ENCODE data around the gene HNRNPM. TPM values are rescaled to one million over a fixed set of nuclear protein-coding genes. Genes with fewer than 3 reads are reported as not detected.

The HNRNPM gene
- total and polyA plus RNA-seq, 9 donors: 88.2 to 285 (median 180) TPM

DNA sequence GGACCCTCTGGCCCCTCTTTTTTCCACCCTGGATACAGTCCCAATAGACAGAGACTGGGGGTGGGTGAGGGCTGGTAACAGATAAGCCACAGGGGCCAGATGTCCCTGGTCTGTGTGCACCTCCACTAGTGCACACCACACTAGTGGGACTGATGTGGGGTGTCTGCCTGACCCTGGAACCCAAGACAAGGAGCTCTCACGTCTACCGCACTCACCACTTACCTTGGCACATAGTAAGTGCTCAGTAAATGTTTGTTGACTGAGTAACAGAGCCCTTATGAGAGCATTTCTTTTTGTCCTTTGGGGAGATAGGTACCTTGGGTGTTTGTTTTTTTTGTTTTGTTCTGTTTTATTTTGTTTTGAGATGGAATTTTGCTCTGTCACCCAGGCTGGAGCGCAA lies 92.3 kb downstream of the HNRNPM start:
- WGBS, 3 donors: 78 to 91% (median 81%) methylated on average over 3 of the region's 3 CpGs
- Histone ChIP-seq H3K27me3 (no peaks in the 10 kb centered on the region), H3K9me3 (no peaks in the 10 kb centered on the region), H3K27ac (no peak overlapping the region), H3K4me3 (no peak overlapping the region), H3K36me3 (no peaks in the 10 kb centered on the region), H3K4me1 (ENCODE audit: insufficient read depth) (no peaks in the 10 kb centered on the region)
- DNase-seq: no peak
- intact Hi-C loops (cut with DNase I): no loop called here
- TF ChIP-seq, protein P1, sequence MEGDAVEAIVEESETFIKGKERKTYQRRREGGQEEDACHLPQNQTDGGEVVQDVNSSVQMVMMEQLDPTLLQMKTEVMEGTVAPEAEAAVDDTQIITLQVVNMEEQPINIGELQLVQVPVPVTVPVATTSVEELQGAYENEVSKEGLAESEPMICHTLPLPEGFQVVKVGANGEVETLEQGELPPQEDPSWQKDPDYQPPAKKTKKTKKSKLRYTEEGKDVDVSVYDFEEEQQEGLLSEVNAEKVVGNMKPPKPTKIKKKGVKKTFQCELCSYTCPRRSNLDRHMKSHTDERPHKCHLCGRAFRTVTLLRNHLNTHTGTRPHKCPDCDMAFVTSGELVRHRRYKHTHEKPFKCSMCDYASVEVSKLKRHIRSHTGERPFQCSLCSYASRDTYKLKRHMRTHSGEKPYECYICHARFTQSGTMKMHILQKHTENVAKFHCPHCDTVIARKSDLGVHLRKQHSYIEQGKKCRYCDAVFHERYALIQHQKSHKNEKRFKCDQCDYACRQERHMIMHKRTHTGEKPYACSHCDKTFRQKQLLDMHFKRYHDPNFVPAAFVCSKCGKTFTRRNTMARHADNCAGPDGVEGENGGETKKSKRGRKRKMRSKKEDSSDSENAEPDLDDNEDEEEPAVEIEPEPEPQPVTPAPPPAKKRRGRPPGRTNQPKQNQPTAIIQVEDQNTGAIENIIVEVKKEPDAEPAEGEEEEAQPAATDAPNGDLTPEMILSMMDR (IDR thresholded peaks at IDR 0.05): no peak
- TF ChIP-seq EP300 (IDR thresholded peaks at IDR 0.05): no peak
- TF ChIP-seq POLR2A (IDR thresholded peaks at IDR 0.05): no peak

Other genes with a start within 250 kb of the HNRNPM start
- gene CERS4, start 235.6 kb upstream of the HNRNPM start, total RNA-seq: 10 to 100 TPM; 28.7 to 61.6 (median 45.5) TPM
- gene CERS4, start 235.6 kb upstream of the HNRNPM start, polyA plus RNA-seq: 10 to 100 TPM; 20.1 to 37.4 TPM
- 10 to 100 TPM; 16.0 to 57.0 (median 34.2) TPM for gene CD320, start 136.6 kb upstream of the HNRNPM start, total RNA-seq
- 10 to 100 TPM in 1 of 2 donors, 1 to 10 TPM in 1; 1.9 to 34.3 TPM for gene CD320, start 136.6 kb upstream of the HNRNPM start, polyA plus RNA-seq
- 10 to 100 TPM in 6 of 7 donors, 1 to 10 TPM in 1; 7.7 to 48.0 (median 30.2) TPM for gene NDUFA7, start 123.6 kb upstream of the HNRNPM start, total RNA-seq
- gene NDUFA7, start 123.6 kb upstream of the HNRNPM start, polyA plus RNA-seq: 10 to 100 TPM; 25.4 to 63.7 TPM
- gene RPS28, start 123.5 kb upstream of the HNRNPM start, total RNA-seq: 1,000 to 10,000 TPM in 6 of 7 donors, 100 to 1,000 TPM in 1; 749 to 2,713 (median 2,209) TPM
- gene RPS28, start 123.5 kb upstream of the HNRNPM start, polyA plus RNA-seq: 100 to 1,000 TPM in 1 of 2 donors, 10 to 100 TPM in 1; 47.7 to 795 TPM
- gene KANK3, start 101.7 kb upstream of the HNRNPM start, total RNA-seq: 10 to 100 TPM in 1 of 7 donors, 1 to 10 TPM in 6; 3.3 to 11.7 (median 4.3) TPM
- 1 to 10 TPM in 1 of 2 donors, under 1 TPM in 1; 0.73 to 9.7 TPM for gene KANK3, start 101.7 kb upstream of the HNRNPM start, polyA plus RNA-seq
- 10 to 100 TPM in 3 of 7 donors, 1 to 10 TPM in 3, under 1 TPM in 1; 0.71 to 35.0 (median 2.1) TPM for gene ANGPTL4, start 80.8 kb upstream of the HNRNPM start, total RNA-seq
- 10 to 100 TPM in 1 of 2 donors, 1 to 10 TPM in 1; 3.0 to 11.7 TPM for gene ANGPTL4, start 80.8 kb upstream of the HNRNPM start, polyA plus RNA-seq
- gene RAB11B, start 54.6 kb upstream of the HNRNPM start, total RNA-seq: 100 to 1,000 TPM in 5 of 7 donors, 10 to 100 TPM in 2; 29.3 to 142 (median 102) TPM
- 100 to 1,000 TPM in 1 of 2 donors, 10 to 100 TPM in 1; 20.8 to 103 TPM for gene RAB11B, start 54.6 kb upstream of the HNRNPM start, polyA plus RNA-seq
- 10 to 100 TPM; 20.7 to 62.7 (median 27.2) TPM for gene MARCHF2, start 31.7 kb upstream of the HNRNPM start, total RNA-seq
- 10 to 100 TPM; 13.8 to 22.0 TPM for gene MARCHF2, start 31.7 kb upstream of the HNRNPM start, polyA plus RNA-seq
- 1 to 10 TPM in 4 of 7 donors, under 1 TPM in 3; 0.11 to 2.2 (median 1.4) TPM for gene PRAM1, start 57.7 kb downstream of the HNRNPM start, total RNA-seq
- gene PRAM1, start 57.7 kb downstream of the HNRNPM start, polyA plus RNA-seq: under 1 TPM; 0.35 to 0.88 TPM
- gene ZNF414, start 69.2 kb downstream of the HNRNPM start, total RNA-seq: 10 to 100 TPM; 20.9 to 49.7 (median 26.2) TPM
- gene ZNF414, start 69.2 kb downstream of the HNRNPM start, polyA plus RNA-seq: 10 to 100 TPM in 1 of 2 donors, under 1 TPM in 1; 0.62 to 45.3 TPM
- gene MYO1F, start 132.5 kb downstream of the HNRNPM start, total RNA-seq: 10 to 100 TPM in 2 of 7 donors, 1 to 10 TPM in 5; 3.5 to 13.6 (median 5.4) TPM
- 1 to 10 TPM; 4.0 to 7.8 TPM for gene MYO1F, start 132.5 kb downstream of the HNRNPM start, polyA plus RNA-seq
- gene ADAMTS10, start 165.7 kb downstream of the HNRNPM start, total RNA-seq: 10 to 100 TPM; 22.4 to 49.3 (median 37.4) TPM
- 10 to 100 TPM in 1 of 2 donors, 1 to 10 TPM in 1; 6.2 to 37.5 TPM for gene ADAMTS10, start 165.7 kb downstream of the HNRNPM start, polyA plus RNA-seq
- gene NFILZ, start 185.7 kb downstream of the HNRNPM start, total RNA-seq: not detected
- not detected for gene NFILZ, start 185.7 kb downstream of the HNRNPM start, polyA plus RNA-seq

Measured in ovary (tissue), 9 donors.